Mesothelial cell of epicardium (in vitro differentiated cells): ENCODE results near the gene SACM1L. TPM values are rescaled to one million over a fixed set of nuclear protein-coding genes. Genes with fewer than 3 reads are reported as not detected.
A peak's percentile ranks its signal among the peaks of the same experiment; 100 is the strongest.

Experiments
- DNase-seq, 2 experiments: peaks; one replicate each; pipeline ENCODE4 v3.0.0; 2021; ENCODE audit warnings: low spot score in 2 of 2; ENCODE audit not compliant: unreplicated experiment in 2 of 2
- H3K27ac Mint-ChIP-seq: 2 replicates; pipeline ENCODE4 v1.8.0; 2021; ENCODE audit warnings: mixed read lengths
- H3K27me3 Mint-ChIP-seq: 2 replicates; pipeline ENCODE4 v1.8.0; 2021; ENCODE audit warnings: low read depth, mixed read lengths
- H3K36me3 Mint-ChIP-seq: 2 replicates; pipeline ENCODE4 v1.8.0; 2021; ENCODE audit warnings: mixed read lengths
- H3K4me1 Mint-ChIP-seq: 2 replicates; pipeline ENCODE4 v1.8.0; 2021; ENCODE audit warnings: mixed read lengths
- H3K4me3 Mint-ChIP-seq: 2 replicates; pipeline ENCODE4 v1.8.0; 2021; ENCODE audit warnings: mild to moderate bottlenecking, moderate library complexity, mixed read lengths
- H3K9me3 Mint-ChIP-seq: 2 replicates; pipeline ENCODE4 v1.8.0; 2021; ENCODE audit warnings: mixed read lengths
- total RNA-seq: library from RNA; stranded (reverse); gene quantifications from 3 replicates; pipeline ENCODE4 v1.2.1, GENCODE V29; 2021
- TF ChIP-seq, protein P1 (sequence below): fragments of 200-600 bp; sonication (generic); IDR thresholded peaks from one replicate; pipeline ENCODE4 v1.5.0; 2021; ENCODE audit warnings: antibody characterized with exemption; ENCODE audit not compliant: unreplicated experiment

The SACM1L gene, protein sequence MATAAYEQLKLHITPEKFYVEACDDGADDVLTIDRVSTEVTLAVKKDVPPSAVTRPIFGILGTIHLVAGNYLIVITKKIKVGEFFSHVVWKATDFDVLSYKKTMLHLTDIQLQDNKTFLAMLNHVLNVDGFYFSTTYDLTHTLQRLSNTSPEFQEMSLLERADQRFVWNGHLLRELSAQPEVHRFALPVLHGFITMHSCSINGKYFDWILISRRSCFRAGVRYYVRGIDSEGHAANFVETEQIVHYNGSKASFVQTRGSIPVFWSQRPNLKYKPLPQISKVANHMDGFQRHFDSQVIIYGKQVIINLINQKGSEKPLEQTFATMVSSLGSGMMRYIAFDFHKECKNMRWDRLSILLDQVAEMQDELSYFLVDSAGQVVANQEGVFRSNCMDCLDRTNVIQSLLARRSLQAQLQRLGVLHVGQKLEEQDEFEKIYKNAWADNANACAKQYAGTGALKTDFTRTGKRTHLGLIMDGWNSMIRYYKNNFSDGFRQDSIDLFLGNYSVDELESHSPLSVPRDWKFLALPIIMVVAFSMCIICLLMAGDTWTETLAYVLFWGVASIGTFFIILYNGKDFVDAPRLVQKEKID
- 50.5 to 54.6 TPM (median 51.8 TPM) in 3 replicates for total RNA-seq

DNA sequence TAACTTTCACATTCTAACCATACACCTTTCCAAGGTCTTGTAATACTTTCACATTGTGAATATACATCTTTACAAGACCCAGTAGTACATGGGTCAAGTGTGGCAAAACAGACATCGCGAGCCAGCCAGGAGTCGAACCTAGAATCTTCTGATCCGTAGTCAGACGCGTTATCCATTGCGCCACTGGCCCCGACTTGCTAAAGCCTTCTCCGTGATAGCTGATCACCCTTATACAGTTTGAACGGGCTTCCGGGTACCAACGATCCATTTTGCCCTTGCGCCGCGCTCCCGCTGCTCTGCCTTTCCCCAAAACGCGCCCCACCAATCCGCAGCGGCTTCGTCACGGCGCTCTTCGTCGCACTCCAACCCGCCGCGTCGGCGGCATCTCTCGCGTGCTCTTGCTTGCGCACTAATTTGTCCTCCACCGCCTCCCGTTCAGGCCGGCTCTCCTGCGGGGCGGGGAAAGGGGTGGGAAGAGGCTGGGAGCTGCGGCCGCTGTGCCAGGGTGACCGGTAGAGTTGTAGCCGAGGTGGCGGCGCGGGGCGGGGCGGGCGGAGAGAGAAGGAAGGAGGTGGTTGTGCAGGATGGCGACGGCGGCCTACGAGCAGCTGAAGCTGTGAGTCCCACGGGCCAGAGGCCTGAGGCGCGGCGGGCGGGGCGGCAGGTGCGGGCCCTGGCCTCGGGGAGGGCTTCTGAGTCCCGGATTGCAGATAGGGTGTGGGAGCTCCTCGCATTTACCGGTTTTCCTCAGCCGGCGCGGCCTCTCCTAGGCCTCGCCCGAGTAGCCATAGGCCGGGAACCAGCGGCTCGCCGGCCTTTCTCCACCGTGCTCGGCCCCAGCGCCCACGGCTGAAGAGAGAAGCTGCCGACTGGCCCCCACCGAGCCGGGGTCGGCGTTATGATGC lies at the start of gene SACM1L:
SACM1L (plus strand) TSS at position 515 of the 905 bp plus-strand sequence; CDS start at position 585, 70 bp downstream.
- H3K36me3 Mint-ChIP-seq = no peaks in the 10 kb centered on the region
- peak within 1 kb of the TSS; percentile 89 for H3K4me3 Mint-ChIP-seq
- no peaks in the 10 kb centered on the region for H3K9me3 Mint-ChIP-seq
- H3K27me3 Mint-ChIP-seq = peaks cover 8% of the 10 kb centered on the region
- H3K4me1 Mint-ChIP-seq = peaks cover 47% of the 10 kb centered on the region
- peak within 1 kb of the TSS; percentile 99 for H3K27ac Mint-ChIP-seq
- TF ChIP-seq, protein P1, sequence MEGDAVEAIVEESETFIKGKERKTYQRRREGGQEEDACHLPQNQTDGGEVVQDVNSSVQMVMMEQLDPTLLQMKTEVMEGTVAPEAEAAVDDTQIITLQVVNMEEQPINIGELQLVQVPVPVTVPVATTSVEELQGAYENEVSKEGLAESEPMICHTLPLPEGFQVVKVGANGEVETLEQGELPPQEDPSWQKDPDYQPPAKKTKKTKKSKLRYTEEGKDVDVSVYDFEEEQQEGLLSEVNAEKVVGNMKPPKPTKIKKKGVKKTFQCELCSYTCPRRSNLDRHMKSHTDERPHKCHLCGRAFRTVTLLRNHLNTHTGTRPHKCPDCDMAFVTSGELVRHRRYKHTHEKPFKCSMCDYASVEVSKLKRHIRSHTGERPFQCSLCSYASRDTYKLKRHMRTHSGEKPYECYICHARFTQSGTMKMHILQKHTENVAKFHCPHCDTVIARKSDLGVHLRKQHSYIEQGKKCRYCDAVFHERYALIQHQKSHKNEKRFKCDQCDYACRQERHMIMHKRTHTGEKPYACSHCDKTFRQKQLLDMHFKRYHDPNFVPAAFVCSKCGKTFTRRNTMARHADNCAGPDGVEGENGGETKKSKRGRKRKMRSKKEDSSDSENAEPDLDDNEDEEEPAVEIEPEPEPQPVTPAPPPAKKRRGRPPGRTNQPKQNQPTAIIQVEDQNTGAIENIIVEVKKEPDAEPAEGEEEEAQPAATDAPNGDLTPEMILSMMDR = no peak
- peak; percentile 93 to 99 for DNase-seq

DNA sequence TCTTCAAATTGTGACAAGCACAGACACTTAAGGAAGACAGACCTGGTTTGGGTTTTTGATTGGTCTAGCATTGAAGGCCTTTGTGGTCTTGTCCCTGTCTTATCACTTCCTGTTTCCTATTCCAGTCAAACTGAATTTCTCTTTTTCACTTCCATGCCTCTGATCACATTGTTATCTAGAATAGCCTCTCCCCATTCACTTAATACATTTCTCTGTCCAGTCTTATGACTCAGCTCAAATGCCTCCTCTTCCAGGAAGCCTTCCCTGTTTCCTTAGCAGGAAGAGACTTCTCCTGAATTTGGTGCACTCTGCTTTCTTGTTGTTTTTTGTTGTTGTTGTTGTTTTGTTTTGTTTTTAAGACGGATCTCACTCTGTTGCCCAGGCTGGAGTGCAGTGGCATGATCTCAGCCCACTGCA lies 49.1 kb upstream of the SACM1L start:
- Mint-ChIP-seq H3K4me1 (peaks cover 33% of the 10 kb centered on the region), H3K9me3 (no peaks in the 10 kb centered on the region), H3K4me3 (no peak overlapping the region), H3K27me3 (peaks cover 2% of the 10 kb centered on the region), H3K36me3 (peaks cover 13% of the 10 kb centered on the region), H3K27ac (peak overlapping the region; percentile 41)
- DNase-seq = no peak
- TF ChIP-seq, protein P1 = no peak

DNA sequence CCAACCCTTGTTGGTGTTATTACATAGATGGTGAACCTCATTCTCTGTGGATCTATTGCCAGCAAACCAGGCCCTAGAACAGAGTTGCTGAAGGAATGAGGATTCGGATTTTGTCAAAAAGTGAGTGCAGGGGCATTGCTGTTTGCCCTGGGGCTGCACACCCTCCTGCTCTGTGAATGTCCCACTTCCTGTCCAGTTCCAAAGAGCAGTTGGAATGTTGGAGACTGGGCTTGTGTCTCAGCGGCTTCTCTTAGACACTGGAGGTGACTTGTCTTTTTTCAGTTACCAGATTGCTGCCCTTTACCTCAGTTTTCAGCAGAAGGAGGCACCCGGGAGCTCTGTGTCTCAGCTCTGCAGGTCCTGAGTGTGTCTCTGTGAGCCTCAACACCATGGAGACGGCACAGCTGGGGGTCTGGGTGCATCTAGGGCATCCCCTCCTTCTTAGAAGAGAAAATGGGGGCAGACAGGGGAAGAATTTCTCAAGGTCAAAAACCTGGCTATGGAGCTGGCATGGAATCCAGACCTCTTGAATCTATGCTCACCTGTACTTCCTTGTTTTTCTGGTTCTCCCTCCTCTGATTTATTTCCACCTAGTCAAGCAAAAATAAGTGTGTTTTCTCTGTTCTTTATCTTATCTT lies 48.4 kb upstream of the SACM1L start:
- Mint-ChIP-seq H3K27me3 (peaks cover 2% of the 10 kb centered on the region), H3K27ac (peak overlapping the region; percentile 41), H3K4me3 (no peak overlapping the region), H3K4me1 (peaks cover 29% of the 10 kb centered on the region), H3K9me3 (no peaks in the 10 kb centered on the region), H3K36me3 (peaks cover 15% of the 10 kb centered on the region)
- TF ChIP-seq, protein P1 = no peak
- no peak for DNase-seq

DNA sequence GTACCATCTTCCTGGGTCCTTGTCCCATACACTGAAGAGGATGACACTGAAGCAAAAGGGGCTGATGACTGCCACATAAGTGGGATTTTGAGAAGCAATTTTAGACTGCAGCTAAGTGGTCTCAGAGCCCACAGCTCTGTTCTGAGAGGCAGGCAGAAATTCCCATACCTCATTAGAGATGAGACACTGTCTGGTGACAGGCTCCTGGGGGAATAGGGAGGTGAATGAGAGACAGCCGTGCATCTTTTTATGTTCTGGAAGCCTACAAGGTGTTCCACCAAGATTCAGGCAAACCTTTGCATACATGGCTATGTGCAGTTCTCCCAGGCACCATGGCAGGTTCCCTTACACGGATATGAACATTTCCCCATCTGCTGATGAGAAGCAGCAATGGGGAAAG lies 47.4 kb upstream of the SACM1L start:
- H3K4me1 Mint-ChIP-seq = peaks cover 25% of the 10 kb centered on the region

DNA sequence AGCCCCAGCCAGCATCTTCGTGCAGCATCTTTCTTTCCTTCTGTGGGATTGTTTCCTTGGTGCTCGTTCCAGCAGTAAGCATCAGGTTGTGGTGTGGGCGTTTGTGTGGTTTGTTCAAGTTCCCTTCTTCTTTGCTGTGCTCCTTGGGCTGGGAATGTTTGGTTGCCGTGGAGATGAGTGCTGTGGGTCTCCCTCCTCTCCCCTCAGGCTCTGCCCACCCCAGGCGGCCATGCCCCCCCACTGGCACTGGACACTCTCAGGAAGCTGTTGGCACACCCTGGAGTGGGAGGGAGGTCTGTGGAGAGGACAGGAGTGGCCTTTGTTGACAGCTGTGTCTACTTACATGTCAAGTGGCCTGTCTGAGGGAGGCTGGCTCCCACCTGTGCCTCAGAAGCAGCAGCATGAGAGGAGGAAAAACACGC lies 46.5 kb upstream of the SACM1L start:
- TF ChIP-seq, protein P1 = no peak
- no peaks in the 10 kb centered on the region for H3K27me3 Mint-ChIP-seq
- peaks cover 9% of the 10 kb centered on the region for H3K36me3 Mint-ChIP-seq
- no peak overlapping the region for H3K4me3 Mint-ChIP-seq
- no peak overlapping the region for H3K27ac Mint-ChIP-seq
- peaks cover 25% of the 10 kb centered on the region for H3K4me1 Mint-ChIP-seq
- H3K9me3 Mint-ChIP-seq = no peaks in the 10 kb centered on the region
- DNase-seq = no peak

More for the DNA sequence above, 47.4 kb upstream of the SACM1L start:
- Mint-ChIP-seq H3K36me3 (peaks cover 13% of the 10 kb centered on the region), H3K27me3 (no peaks in the 10 kb centered on the region), H3K27ac (peak overlapping the region; percentile 53), H3K4me3 (no peak overlapping the region), H3K9me3 (no peaks in the 10 kb centered on the region)
- TF ChIP-seq, protein P1 = no peak
- DNase-seq = no peak
